GM13977 (cell line): Measurements from ENCODE around the gene EPSTI1.

Source experiments
- DNase-seq: peaks from one replicate; pipeline ENCODE4 v3.0.0; 2012; ENCODE audit warnings: low spot score
- CTCF ChIP-seq: IDR thresholded peaks from 2 replicates; pipeline ENCODE4 v1.5.1; 2012; ENCODE audit warnings: mild to moderate bottlenecking, control low read depth; ENCODE audit not compliant: insufficient read depth; ENCODE audit errors: extremely low read depth, missing control alignments
- in situ Hi-C: fragments of 300-500 bp; cut with MboI; formaldehyde crosslinking; loops from one replicate; pipeline ENCODE4 v1.12.0; 2022; ENCODE audit warnings: low sequenced_read_pairs, low pct_unique_long_range_greater_than_20kb, mixed read lengths, inconsistent platforms; ENCODE audit not compliant: unreplicated experiment

The EPSTI1 gene

GRCh38 chr13:42947925-42948324, 44.1 kb downstream of the EPSTI1 start:
- in situ Hi-C loops: no loop called here
- no peak for TF ChIP-seq CTCF
- DNase-seq: no peak

GRCh38 chr13:42946927-42947326, 45.1 kb downstream of the EPSTI1 start:
- no peak for DNase-seq
- in situ Hi-C loops: no loop called here
- TF ChIP-seq CTCF: no peak

GRCh38 chr13:42929886-42930535, 62.0 kb downstream of the EPSTI1 start:
- in situ Hi-C loops: no loop called here
- no peak for TF ChIP-seq CTCF
- DNase-seq: no peak

GRCh38 chr13:42926555-42926954, 65.5 kb downstream of the EPSTI1 start:
- in situ Hi-C loops: no loop called here
- no peak for TF ChIP-seq CTCF
- DNase-seq: no peak

GRCh38 chr13:42926043-42926442, 66.0 kb downstream of the EPSTI1 start:
- DNase-seq: no peak
- in situ Hi-C loops: no loop called here
- TF ChIP-seq CTCF: no peak

GRCh38 chr13:42925626-42926025, 66.4 kb downstream of the EPSTI1 start:
- in situ Hi-C loops: no loop called here
- no peak for TF ChIP-seq CTCF
- DNase-seq: no peak
